HepG2 (cell line): ENCODE measurements around the gene TMEM114. TPM values are rescaled to one million over a fixed set of nuclear protein-coding genes. Genes with fewer than 3 reads are reported as not detected.

ENCODE experiments used
- AFF4 ChIP-seq: sonication (generic); formaldehyde crosslinking; IDR thresholded peaks from 2 replicates; pipeline ENCODE4 v1.4.0; 2020; ENCODE audit warnings: missing genetic modification reagents
- BORCS8-MEF2B ChIP-seq: sonication (generic); formaldehyde crosslinking; IDR thresholded peaks from 2 replicates; pipeline ENCODE4 v1.8.0; 2022; ENCODE audit warnings: mild to moderate bottlenecking, missing genetic modification reagents
- ETS1 ChIP-seq: sonication (generic); formaldehyde crosslinking; IDR thresholded peaks from 2 replicates; pipeline ENCODE4 v1.4.0; 2020; ENCODE audit warnings: missing genetic modification reagents
- ETV5 ChIP-seq: IDR thresholded peaks from 2 replicates; pipeline ENCODE4 v1.6.1; 2018; ENCODE audit warnings: missing biosample characterization, missing genetic modification reagents, inconsistent platforms, borderline replicate concordance
- GATAD1 ChIP-seq: IDR thresholded peaks from 2 replicates; pipeline ENCODE4 v1.6.1; 2016; ENCODE audit warnings: missing genetic modification reagents, missing compliant biosample characterization
- JARID2 ChIP-seq: sonication (generic); formaldehyde crosslinking; IDR thresholded peaks from 2 replicates; pipeline ENCODE4 v1.8.1; 2023; ENCODE audit warnings: missing genetic modification reagents, inconsistent platforms; ENCODE audit not compliant: insufficient replicate concordance
- MAF1 ChIP-seq: sonication (generic); formaldehyde crosslinking; IDR thresholded peaks from 2 replicates; pipeline ENCODE4 v1.5.0; 2020; ENCODE audit warnings: missing genetic modification reagents, borderline replicate concordance
- MED13 ChIP-seq: sonication (generic); formaldehyde crosslinking; IDR thresholded peaks from 2 replicates; pipeline ENCODE4 v1.5.0; 2020; ENCODE audit warnings: missing genetic modification reagents
- MYPOP ChIP-seq: sonication (generic); formaldehyde crosslinking; IDR thresholded peaks from 2 replicates; pipeline ENCODE4 v1.8.1; 2023; ENCODE audit warnings: mild to moderate bottlenecking, moderate library complexity, missing genetic modification reagents
- NFIC ChIP-seq: IDR thresholded peaks from 2 replicates; pipeline ENCODE4 v1.6.1; 2012; ENCODE audit warnings: mild to moderate bottlenecking, low read length, inconsistent platforms
- SMARCC2 ChIP-seq: fragments of 450-650 bp; IDR thresholded peaks from 2 replicates; pipeline ENCODE4 v1.6.1; 2017; ENCODE audit warnings: antibody characterized with exemption, mild to moderate bottlenecking
- ZFP62 ChIP-seq: sonication (generic); formaldehyde crosslinking; IDR thresholded peaks from 2 replicates; pipeline ENCODE4 v1.4.0; 2020; ENCODE audit warnings: missing genetic modification reagents
- ZNF577 ChIP-seq: sonication (generic); formaldehyde crosslinking; IDR thresholded peaks from 2 replicates; pipeline ENCODE4 v1.4.0; 2020; ENCODE audit warnings: mild to moderate bottlenecking, low read depth, missing genetic modification reagents, borderline replicate concordance
- ZNF646 ChIP-seq: sonication (generic); formaldehyde crosslinking; IDR thresholded peaks from 2 replicates; pipeline ENCODE4 v1.9.0; 2021; ENCODE audit warnings: mild to moderate bottlenecking, missing genetic modification reagents
- ZNF788 ChIP-seq: sonication (generic); formaldehyde crosslinking; IDR thresholded peaks from 2 replicates; pipeline ENCODE4 v1.5.0; 2020; ENCODE audit warnings: mild to moderate bottlenecking, missing genetic modification reagents, borderline replicate concordance
- ZNF883 ChIP-seq: sonication (generic); formaldehyde crosslinking; IDR thresholded peaks from 2 replicates; pipeline ENCODE4 v1.5.1; 2020; ENCODE audit warnings: mild to moderate bottlenecking, missing genetic modification reagents; ENCODE audit errors: not compliant biosample characterization
- polyA plus RNA-seq, 8 experiments: library from polyadenylated mRNA; depleted of rRNA in 3 of 8; stranded (reverse) in 7 of 8; unstranded in 1 of 8; fragments of >200 nt; fragmentation: Illumina TruSeq in 4 of 8; extraction: Trizol in 4 of 8; gene quantifications; 2 replicates each; pipeline versions ENCODE4 v1.2.1 to v1.2.3, GENCODE V29; 2011 to 2016; ENCODE audit warnings: low read depth in 4 of 8, missing spikeins in 1 of 8, mixed read lengths in 1 of 8; ENCODE audit not compliant: insufficient read depth in 1 of 8
- total RNA-seq, 5 experiments: library from RNA; depleted of rRNA; stranded (reverse); fragments of >200 nt; fragmentation: Illumina TruSeq; extraction: Trizol; gene quantifications; 2 replicates each; pipeline ENCODE4 v1.2.3, GENCODE V29; 2016; ENCODE audit warnings: low read depth in 1 of 5

The TMEM114 gene
- total and polyA plus RNA-seq, 2 of the 13 experiments (the other 11 are each of a cell fraction or from before 2014, with no cell fraction given) = not detected

- TF ChIP-seq AFF4 (CRISPR knock-in tag) = 0 out of 2 replicates have a peak, but pooled peaks have one; percentile 36
- TF ChIP-seq NFIC = no peak
- peak; percentile 94 for TF ChIP-seq ZNF883
- peak; percentile 80 for TF ChIP-seq MED13
- TF ChIP-seq MAF1 (CRISPR knock-in tag) = no peak; the same call in 1 of the 2 replicates
- no peak for TF ChIP-seq ZNF577 (CRISPR knock-in tag)
- TF ChIP-seq BORCS8-MEF2B (CRISPR knock-in tag) = peak; percentile 97
- no peak for TF ChIP-seq ZNF646
- TF ChIP-seq MYPOP (CRISPR knock-in tag) = 0 out of 2 replicates have a peak, but pooled peaks have one; percentile 74
- TF ChIP-seq ETV5 (CRISPR knock-in tag) = no peak; the same call in 1 of the 2 replicates
- no peak for TF ChIP-seq ETS1 (CRISPR knock-in tag)
- peak; percentile 88 for TF ChIP-seq GATAD1
- TF ChIP-seq JARID2 (CRISPR knock-in tag) = peak; percentile 91
- 0 out of 2 replicates have a peak, but pooled peaks have one; percentile 59 for TF ChIP-seq ZFP62 (CRISPR knock-in tag)
- TF ChIP-seq SMARCC2 = no peak
- peak; percentile 9; the same call in 1 of the 2 replicates for TF ChIP-seq ZNF788 (CRISPR knock-in tag)
Measured at GRCh38 chr16:8621572-8622314, 31.4 kb upstream of the TMEM114 start, which contains the start of gene METTL22 (continued).
